HEK293T (cell line): ENCODE data around the gene SLC16A14.

ENCODE experiments used
- CTCF ChIA-PET: fragments of 350-600 bp; formaldehyde crosslinking; extraction: SDS; loops from one replicate; lab custom pipeline; 2021; ENCODE audit warnings: antibody characterized with exemption, inconsistent platforms; lab: Yijun Ruan, JAX
- POLR2A ChIA-PET: fragments of 350-600 bp; formaldehyde crosslinking; extraction: SDS; loops from one replicate; lab custom pipeline; 2020; ENCODE audit warnings: antibody characterized with exemption, inconsistent platforms; lab: Yijun Ruan, JAX
- DNase-seq: peaks from one replicate; pipeline ENCODE4 v3.0.0; 2012; ENCODE audit warnings: mixed read lengths; ENCODE audit errors: extremely low spot score
- ARNT ChIP-seq: fragments of 450-650 bp; IDR thresholded peaks from 2 replicates; pipeline ENCODE4 v1.6.1; 2017; ENCODE audit warnings: mild to moderate bottlenecking
- BHLHE40 ChIP-seq: fragments of 450-650 bp; IDR thresholded peaks from 2 replicates; pipeline ENCODE4 v1.6.1; 2016; ENCODE audit warnings: mild to moderate bottlenecking, moderate library complexity, borderline replicate concordance
- CTBP1 ChIP-seq: fragments of 450-650 bp; IDR thresholded peaks from 2 replicates; pipeline ENCODE4 v1.6.1; 2016; ENCODE audit warnings: borderline replicate concordance
- ELF4 ChIP-seq: fragments of 450-650 bp; IDR thresholded peaks from 2 replicates; pipeline ENCODE4 v1.6.1; 2017; ENCODE audit warnings: antibody characterized with exemption
- FOXA1 ChIP-seq: fragments of 450-650 bp; IDR thresholded peaks from 2 replicates; pipeline ENCODE4 v1.6.1; 2016; ENCODE audit warnings: mild to moderate bottlenecking
- FOXK2 ChIP-seq: fragments of 450-650 bp; IDR thresholded peaks from 2 replicates; pipeline ENCODE4 v1.6.1; 2016; ENCODE audit warnings: mild to moderate bottlenecking
- FOXM1 ChIP-seq: fragments of 450-650 bp; IDR thresholded peaks from 2 replicates; pipeline ENCODE4 v1.6.1; 2017; ENCODE audit warnings: mild to moderate bottlenecking, borderline replicate concordance
- HDGF ChIP-seq: fragments of 450-650 bp; IDR thresholded peaks from 2 replicates; pipeline ENCODE4 v1.6.1; 2017; ENCODE audit warnings: antibody characterized with exemption, borderline replicate concordance
- L3MBTL2 ChIP-seq: fragments of 450-650 bp; conservative IDR thresholded peaks from 2 replicates; pipeline ENCODE4 v1.6.1; 2016; ENCODE audit warnings: mild to moderate bottlenecking
- LEF1 ChIP-seq: fragments of 450-650 bp; IDR thresholded peaks from 2 replicates; pipeline ENCODE4 v1.6.1; 2017; ENCODE audit warnings: mild to moderate bottlenecking, borderline replicate concordance
- NFRKB ChIP-seq: fragments of 450-650 bp; IDR thresholded peaks from 2 replicates; pipeline ENCODE4 v1.6.1; 2016; ENCODE audit warnings: mild to moderate bottlenecking, moderate library complexity
- SP1 ChIP-seq: fragments of 450-650 bp; IDR thresholded peaks from 2 replicates; pipeline ENCODE4 v1.6.1; 2017
- SUZ12 ChIP-seq: fragments of 450-650 bp; IDR thresholded peaks from 2 replicates; pipeline ENCODE4 v1.6.1; 2016; ENCODE audit warnings: mild to moderate bottlenecking
- TARDBP ChIP-seq: fragments of 450-650 bp; IDR thresholded peaks from 2 replicates; pipeline ENCODE4 v1.6.1; 2016
- ZNF384 ChIP-seq: fragments of 450-650 bp; IDR thresholded peaks from 2 replicates; pipeline ENCODE4 v1.6.1; 2016
- TF ChIP-seq, protein P1 (sequence below): fragments of 450-650 bp; IDR thresholded peaks from 2 replicates; pipeline ENCODE4 v1.6.1; 2016

SLC16A14 gene

GRCh38 chr2:230008708-230009066 lies 60.0 kb downstream of the SLC16A14 start:
- ChIA-PET CTCF (interaction anchor here (0.5 to 1.5 kb wide), 3 partner anchors 11 to 151 kb away, joined by 3 to 10 read pairs (median 3); no protein-coding TSS in a partner anchor), POLR2A (no interaction called here)
- no peak for DNase-seq
- TF ChIP-seq TARDBP (no peak), FOXA1 (no peak), LEF1 (no peak), NFRKB (no peak), ZNF384 (no peak), L3MBTL2 (no peak), FOXM1 (no peak), ELF4 (no peak), CTBP1 (no peak), FOXK2 (no peak), ARNT (no peak), SP1 (no peak), SUZ12 (no peak), HDGF (no peak), BHLHE40 (no peak)
- TF ChIP-seq, protein P1, sequence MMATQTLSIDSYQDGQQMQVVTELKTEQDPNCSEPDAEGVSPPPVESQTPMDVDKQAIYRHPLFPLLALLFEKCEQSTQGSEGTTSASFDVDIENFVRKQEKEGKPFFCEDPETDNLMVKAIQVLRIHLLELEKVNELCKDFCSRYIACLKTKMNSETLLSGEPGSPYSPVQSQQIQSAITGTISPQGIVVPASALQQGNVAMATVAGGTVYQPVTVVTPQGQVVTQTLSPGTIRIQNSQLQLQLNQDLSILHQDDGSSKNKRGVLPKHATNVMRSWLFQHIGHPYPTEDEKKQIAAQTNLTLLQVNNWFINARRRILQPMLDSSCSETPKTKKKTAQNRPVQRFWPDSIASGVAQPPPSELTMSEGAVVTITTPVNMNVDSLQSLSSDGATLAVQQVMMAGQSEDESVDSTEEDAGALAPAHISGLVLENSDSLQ = no peak

DNA sequence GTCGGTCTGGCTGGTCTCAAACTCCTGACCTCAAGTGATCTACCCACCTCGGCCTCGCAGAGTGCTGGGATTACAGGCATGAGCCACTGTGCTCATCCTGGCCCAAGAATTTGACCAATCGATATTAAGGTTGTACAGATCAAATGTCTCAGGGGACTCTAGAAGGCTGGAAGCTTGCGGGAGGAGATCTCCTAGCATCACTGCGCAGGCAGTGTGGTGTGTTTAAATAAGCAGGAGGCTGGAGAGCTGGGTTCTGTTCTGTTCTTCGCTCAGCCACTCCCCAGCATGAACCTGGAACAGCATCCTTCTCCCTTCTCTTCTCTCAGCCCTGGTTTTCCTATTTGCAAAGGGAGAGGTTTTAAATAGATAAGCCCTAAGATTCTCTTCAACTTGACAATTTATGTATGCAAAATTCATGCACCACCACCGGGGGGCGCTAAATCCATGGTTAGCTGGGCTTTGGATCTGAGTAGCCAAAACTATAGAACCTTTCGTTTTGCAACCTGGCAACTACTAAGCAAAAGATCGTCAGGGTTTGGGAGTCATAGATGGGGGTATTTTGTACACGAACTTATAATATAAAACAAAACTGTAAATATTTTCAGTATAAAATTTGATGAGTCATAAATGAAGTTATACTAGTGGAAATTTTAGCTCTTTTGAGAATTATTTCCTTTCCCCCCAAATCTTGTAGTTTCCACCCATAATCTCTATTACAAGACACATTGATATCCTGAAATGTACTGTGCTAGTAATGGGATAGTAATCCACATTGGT lies 60.6 kb downstream of the SLC16A14 start:
- CTCF ChIA-PET = interaction anchor here (0.5 to 1.5 kb wide), 3 partner anchors 11 to 151 kb away, joined by 3 to 10 read pairs (median 3); no protein-coding TSS in a partner anchor
- POLR2A ChIA-PET = no interaction called here
- DNase-seq = peak; percentile 58
- TF ChIP-seq BHLHE40 (no peak), ARNT (no peak), FOXA1 (no peak), TARDBP (no peak), NFRKB (no peak), ELF4 (no peak), L3MBTL2 (no peak), FOXM1 (no peak), ZNF384 (no peak), FOXK2 (no peak)
- TF ChIP-seq, protein P1 = no peak

DNA sequence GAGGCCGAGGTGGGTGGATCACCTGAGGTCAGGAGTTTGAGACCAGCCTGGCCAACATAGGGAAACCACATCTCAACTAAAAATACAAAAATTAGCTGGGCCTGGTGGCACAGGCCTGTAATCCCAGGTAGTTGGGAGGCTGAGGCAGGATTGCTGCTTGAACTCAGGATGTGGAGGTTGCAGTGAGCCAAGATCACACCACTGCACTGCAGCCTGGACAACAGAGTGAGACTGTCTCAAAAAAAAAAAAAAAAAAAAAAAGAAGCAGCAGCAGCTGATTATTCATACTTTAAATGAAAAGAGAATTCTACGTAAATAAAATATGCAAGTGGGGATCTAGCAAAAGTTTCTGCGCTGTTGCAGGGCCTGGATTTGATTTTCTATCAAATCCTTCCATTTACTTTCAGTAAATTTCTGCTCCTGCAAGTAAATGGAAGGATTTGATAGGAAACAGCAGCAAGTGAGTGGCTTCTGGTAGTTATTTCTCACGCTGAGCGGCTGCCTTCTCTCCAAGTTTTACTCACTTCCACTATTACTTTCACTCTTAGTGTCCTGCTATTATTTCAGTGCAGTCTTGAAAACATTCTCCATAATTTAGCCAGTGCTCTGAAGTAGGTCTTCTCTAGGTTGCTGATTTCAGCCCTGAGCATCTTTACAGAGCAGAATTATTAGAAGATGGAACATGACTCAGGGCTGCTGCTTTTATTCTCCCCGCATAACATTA lies 68.4 kb downstream of the SLC16A14 start:
- POLR2A ChIA-PET = no interaction called here
- DNase-seq = no peak
- CTCF ChIA-PET = no interaction called here

DNA sequence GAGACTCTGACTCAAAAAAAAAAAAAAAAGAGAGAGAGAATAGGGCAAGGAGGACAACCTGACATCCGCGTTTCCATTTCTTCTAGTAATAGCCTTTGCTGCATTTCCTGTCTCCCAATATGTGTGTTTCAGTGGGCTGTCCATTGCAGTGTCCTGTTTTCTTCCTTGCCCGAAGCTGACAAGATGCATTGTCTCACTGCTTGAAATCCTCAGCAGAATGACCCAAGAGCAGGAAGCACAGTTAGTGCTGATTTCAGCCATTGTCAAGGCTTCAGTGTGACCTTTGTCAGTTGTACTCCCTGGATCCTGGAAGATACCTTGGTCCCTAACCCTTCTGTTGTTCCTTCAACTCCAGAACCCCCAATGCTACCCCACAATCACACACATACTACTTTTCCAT lies 71.2 kb downstream of the SLC16A14 start:
- TF ChIP-seq LEF1 = no peak
- TF ChIP-seq HDGF = no peak
- TF ChIP-seq FOXA1 = no peak
- TF ChIP-seq ZNF384 = no peak
- TF ChIP-seq NFRKB = no peak
- no peak for TF ChIP-seq BHLHE40
- no peak for TF ChIP-seq CTBP1
- CTCF ChIA-PET = interaction anchor here (0.6 kb wide), 1 partner anchor 11 kb away, joined by 3 read pairs; no protein-coding TSS in a partner anchor

More for the DNA sequence above, 68.4 kb downstream of the SLC16A14 start:
- no peak for TF ChIP-seq L3MBTL2
- no peak for TF ChIP-seq FOXA1
- TF ChIP-seq ARNT = no peak
- no peak for TF ChIP-seq SUZ12
- no peak for TF ChIP-seq TARDBP
- no peak for TF ChIP-seq ZNF384
- TF ChIP-seq SP1 = no peak
- TF ChIP-seq, protein P1 = no peak
- no peak for TF ChIP-seq FOXM1
- TF ChIP-seq CTBP1 = no peak
- no peak for TF ChIP-seq FOXK2
- TF ChIP-seq BHLHE40 = no peak
- no peak for TF ChIP-seq ELF4

DNA sequence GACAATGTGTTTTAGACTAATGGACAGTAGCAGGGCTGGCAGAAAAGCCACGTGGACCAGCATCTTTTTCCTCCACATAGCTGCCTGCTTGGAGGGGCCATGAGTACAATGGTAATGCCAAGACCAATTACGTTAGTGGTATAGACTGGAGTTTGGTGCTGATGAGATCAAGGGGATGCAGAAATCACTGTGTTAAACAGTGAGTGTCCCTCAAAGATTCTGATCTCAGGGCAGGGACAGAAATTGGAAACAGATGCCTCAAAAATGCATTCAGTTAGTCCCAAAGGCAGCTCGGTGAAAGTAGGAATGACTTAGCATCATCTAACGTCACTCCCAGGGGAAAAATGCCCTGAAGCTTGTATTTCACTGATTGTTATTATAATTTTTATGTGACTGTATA lies 72.4 kb downstream of the SLC16A14 start:
- CTCF ChIA-PET = no interaction called here
- POLR2A ChIA-PET = no interaction called here
- DNase-seq = no peak
- TF ChIP-seq ELF4 (no peak), LEF1 (no peak), NFRKB (no peak), FOXA1 (no peak), SUZ12 (no peak), ARNT (no peak), HDGF (no peak), BHLHE40 (no peak), FOXM1 (no peak), CTBP1 (no peak), SP1 (no peak), FOXK2 (no peak), TARDBP (no peak), L3MBTL2 (no peak)
- TF ChIP-seq, protein P1 = no peak

More for the DNA sequence above, 71.2 kb downstream of the SLC16A14 start:
- POLR2A ChIA-PET = no interaction called here
- DNase-seq = no peak
